ENCODE data around the gene FYB1. TPM values are rescaled to one million over a fixed set of nuclear protein-coding genes. Genes with fewer than 3 reads are reported as not detected.

The FYB1 gene
- total RNA-seq, 2 donors from 2014 or later: 161 to 168 TPM

- peaks cover 27 to 66% of the 10 kb centered on the region in 2 donors for H3K36me3 Mint-ChIP-seq
- ATAC-seq (no peak), DNase-seq (ENCODE audit: low spot score in 2 of 2) (no peak)
- H3K27ac Mint-ChIP-seq: peak overlapping the region in 1 of 2 donors; percentile 1
- H3K9me3 Mint-ChIP-seq: no peaks in the 10 kb centered on the region
Observed at GRCh38 chr5:39132792-39133191, 86.6 kb downstream of the FYB1 start.

- Mint-ChIP-seq H3K27ac (peak overlapping the region in 1 of 2 donors; percentile 14), H3K36me3 (peaks cover 25 to 59% of the 10 kb centered on the region in 2 donors), H3K9me3 (no peaks in the 10 kb centered on the region)
- DNase-seq (ENCODE audit: low spot score in 2 of 2): no peak
- no peak for ATAC-seq
Observed at GRCh38 chr5:39132128-39132447, 87.3 kb downstream of the FYB1 start.

GRCh38 chr5:39131210-39132127, 87.9 kb downstream of the FYB1 start:
- peaks cover 25 to 53% of the 10 kb centered on the region in 2 donors for H3K36me3 Mint-ChIP-seq

GRCh38 chr5:39130716-39131115, 88.6 kb downstream of the FYB1 start:
- peaks cover 25 to 56% of the 10 kb centered on the region in 2 donors for H3K36me3 Mint-ChIP-seq
- no peak for ATAC-seq
- no peaks in the 10 kb centered on the region for H3K9me3 Mint-ChIP-seq
- no peak overlapping the region for H3K27ac Mint-ChIP-seq
- no peak for DNase-seq (ENCODE audit: low spot score in 2 of 2)

More at GRCh38 chr5:39131210-39132127, 87.9 kb downstream of the FYB1 start:
- ATAC-seq (no peak), DNase-seq (ENCODE audit: low spot score in 2 of 2) (no peak)
- Mint-ChIP-seq H3K27ac (peak overlapping the region; percentile 5 to 14), H3K9me3 (no peaks in the 10 kb centered on the region)

GRCh38 chr5:39121922-39122321, 97.4 kb downstream of the FYB1 start:
- no peak for ATAC-seq
- Mint-ChIP-seq H3K9me3 (no peaks in the 10 kb centered on the region), H3K27ac (peak overlapping the region; percentile 63), H3K36me3 (peaks cover 0 to 37% of the 10 kb centered on the region in 2 donors)
- DNase-seq (ENCODE audit: low spot score in 2 of 2): no peak

- peaks cover under 1 to 43% of the 10 kb centered on the region in 2 donors for H3K36me3 Mint-ChIP-seq
- H3K27ac Mint-ChIP-seq: peak overlapping the region; percentile 29 to 63
- DNase-seq (ENCODE audit: low spot score in 2 of 2) (no peak), ATAC-seq (peak in 1 of 2 donors; percentile 24)
- no peaks in the 10 kb centered on the region for H3K9me3 Mint-ChIP-seq
Observed at GRCh38 chr5:39121315-39121714, 98.0 kb downstream of the FYB1 start.

GRCh38 chr5:39120052-39120420, 99.3 kb downstream of the FYB1 start:
- H3K9me3 Mint-ChIP-seq: no peaks in the 10 kb centered on the region
- DNase-seq (ENCODE audit: low spot score in 2 of 2): no peak
- no peak for ATAC-seq
- H3K36me3 Mint-ChIP-seq: peaks cover 7 to 44% of the 10 kb centered on the region in 2 donors
- H3K27ac Mint-ChIP-seq: no peak overlapping the region

GRCh38 chr5:39119404-39120051, 99.8 kb downstream of the FYB1 start:
- DNase-seq (ENCODE audit: low spot score in 2 of 2) (no peak), ATAC-seq (no peak)
- Mint-ChIP-seq H3K36me3 (peaks cover 9 to 49% of the 10 kb centered on the region in 2 donors), H3K9me3 (no peaks in the 10 kb centered on the region), H3K27ac (no peak overlapping the region)

GRCh38 chr5:39118638-39119037, 100.7 kb downstream of the FYB1 start:
- H3K27ac Mint-ChIP-seq: no peak overlapping the region
- DNase-seq (ENCODE audit: low spot score in 2 of 2) (no peak), ATAC-seq (no peak)
- no peaks in the 10 kb centered on the region for H3K9me3 Mint-ChIP-seq
- peaks cover 12 to 55% of the 10 kb centered on the region in 2 donors for H3K36me3 Mint-ChIP-seq

GRCh38 chr5:39117401-39117800, 102.0 kb downstream of the FYB1 start:
- Mint-ChIP-seq H3K36me3 (peaks cover 12 to 48% of the 10 kb centered on the region in 2 donors), H3K27ac (peak overlapping the region; percentile 32 to 33), H3K9me3 (no peaks in the 10 kb centered on the region)
- peak in 1 of 2 donors; percentile 33 for ATAC-seq
- no peak for DNase-seq (ENCODE audit: low spot score in 2 of 2)

GRCh38 chr5:39116344-39117170, 102.8 kb downstream of the FYB1 start:
- no peak for ATAC-seq
- H3K27ac Mint-ChIP-seq: peak overlapping the region; percentile 46 to 69
- no peak for DNase-seq (ENCODE audit: low spot score in 2 of 2)
- no peaks in the 10 kb centered on the region for H3K9me3 Mint-ChIP-seq
- H3K36me3 Mint-ChIP-seq: peaks cover 12 to 39% of the 10 kb centered on the region in 2 donors

GRCh38 chr5:39115644-39116343, 103.6 kb downstream of the FYB1 start:
- no peak for ATAC-seq
- peak overlapping the region; percentile 46 to 69 for H3K27ac Mint-ChIP-seq
- DNase-seq (ENCODE audit: low spot score in 2 of 2): no peak
- H3K36me3 Mint-ChIP-seq: peaks cover 12 to 39% of the 10 kb centered on the region in 2 donors
- no peaks in the 10 kb centered on the region for H3K9me3 Mint-ChIP-seq

GRCh38 chr5:39114155-39114554, 105.2 kb downstream of the FYB1 start:
- no peak for DNase-seq (ENCODE audit: low spot score in 2 of 2)
- Mint-ChIP-seq H3K9me3 (no peaks in the 10 kb centered on the region), H3K27ac (no peak overlapping the region), H3K36me3 (peaks cover 12 to 39% of the 10 kb centered on the region in 2 donors)
- ATAC-seq: no peak

- Mint-ChIP-seq H3K36me3 (peaks cover 12 to 38% of the 10 kb centered on the region in 2 donors), H3K9me3 (no peaks in the 10 kb centered on the region), H3K27ac (no peak overlapping the region)
- no peak for DNase-seq (ENCODE audit: low spot score in 2 of 2)
- ATAC-seq: no peak
Observed at GRCh38 chr5:39113354-39113953, 105.9 kb downstream of the FYB1 start.

- ATAC-seq: no peak
- H3K27ac Mint-ChIP-seq: peak overlapping the region in 1 of 2 donors; percentile 1
- H3K9me3 Mint-ChIP-seq: no peaks in the 10 kb centered on the region
- no peak for DNase-seq (ENCODE audit: low spot score in 2 of 2)
- peaks cover 5 to 7% of the 10 kb centered on the region in 2 donors for H3K36me3 Mint-ChIP-seq
Observed at GRCh38 chr5:39109606-39110005, 109.8 kb downstream of the FYB1 start.

- Mint-ChIP-seq H3K27ac (no peak overlapping the region), H3K9me3 (no peaks in the 10 kb centered on the region)
Observed at GRCh38 chr5:39108987-39109386, 110.4 kb downstream of the FYB1 start.

More at GRCh38 chr5:39108987-39109386, 110.4 kb downstream of the FYB1 start:
- DNase-seq (ENCODE audit: low spot score in 2 of 2) (no peak), ATAC-seq (no peak)
- H3K36me3 Mint-ChIP-seq: peaks cover under 1 to 7% of the 10 kb centered on the region in 2 donors

All from activated naive CD4-positive, alpha-beta T cell treated with anti-CD3 and anti-CD28 coated beads, Interleukin-2, amount 50 U/mL, for 72 hours (primary cell).